ENCODE data around the gene ATRAID. TPM values are rescaled to one million over a fixed set of nuclear protein-coding genes. Genes with fewer than 3 reads are reported as not detected.
A peak's percentile ranks its signal among the peaks of the same experiment; 100 is the strongest.

ATRAID gene
- total RNA-seq, 1 donor from 2014 or later = 112 TPM

- H3K36me3 Mint-ChIP-seq = peaks cover 29% of the 10 kb centered on the region
- H3K4me3 Mint-ChIP-seq = no peak overlapping the region
- no peaks in the 10 kb centered on the region for H3K27me3 Mint-ChIP-seq (ENCODE audit: low read depth)
- peaks cover 15% of the 10 kb centered on the region for H3K4me1 Mint-ChIP-seq
- TF ChIP-seq CTCF (IDR thresholded peaks at IDR 0.05; ENCODE audit: unreplicated experiment) = no peak
- DNase-seq (ENCODE audit: low spot score in 2 of 2, unreplicated experiment in 2 of 2) = no peak
- no peaks in the 10 kb centered on the region for H3K9me3 Mint-ChIP-seq
- no peak overlapping the region for H3K27ac Mint-ChIP-seq
Measured at GRCh38 chr2:27206346-27206745, 5.5 kb upstream of the ATRAID start.

GRCh38 chr2:27208486-27209050 lies 3.3 kb upstream of the ATRAID start:
- H3K27me3 Mint-ChIP-seq (ENCODE audit: low read depth) = no peaks in the 10 kb centered on the region
- H3K36me3 Mint-ChIP-seq = peaks cover 20% of the 10 kb centered on the region
- peaks cover 27% of the 10 kb centered on the region for H3K4me1 Mint-ChIP-seq
- H3K27ac Mint-ChIP-seq = no peak overlapping the region
- no peaks in the 10 kb centered on the region for H3K9me3 Mint-ChIP-seq
- TF ChIP-seq CTCF (IDR thresholded peaks at IDR 0.05; ENCODE audit: unreplicated experiment) = no peak
- no peak overlapping the region for H3K4me3 Mint-ChIP-seq
- DNase-seq (ENCODE audit: low spot score in 2 of 2, unreplicated experiment in 2 of 2) = no peak

- Mint-ChIP-seq H3K4me1 (peaks cover 29% of the 10 kb centered on the region), H3K27ac (peak overlapping the region; percentile 86), H3K9me3 (no peaks in the 10 kb centered on the region), H3K27me3 (ENCODE audit: low read depth) (no peaks in the 10 kb centered on the region), H3K36me3 (peaks cover 14% of the 10 kb centered on the region), H3K4me3 (peak overlapping the region; percentile 57)
- TF ChIP-seq CTCF (IDR thresholded peaks at IDR 0.05; ENCODE audit: unreplicated experiment) = no peak
- no peak for DNase-seq (ENCODE audit: low spot score in 2 of 2, unreplicated experiment in 2 of 2)
Measured at GRCh38 chr2:27209621-27210401, 2.0 kb upstream of the ATRAID start.

GRCh38 chr2:27211241-27211942 lies 449 bp upstream of the ATRAID start:
- peak in 1 of 2 experiments; percentile 65 for DNase-seq (ENCODE audit: low spot score in 2 of 2, unreplicated experiment in 2 of 2)

More at GRCh38 chr2:27211241-27211942, 449 bp upstream of the ATRAID start:
- Mint-ChIP-seq H3K4me3 (peak overlapping the region; percentile 99), H3K27ac (peak overlapping the region; percentile 96), H3K36me3 (peaks cover 6% of the 10 kb centered on the region), H3K27me3 (ENCODE audit: low read depth) (no peaks in the 10 kb centered on the region), H3K9me3 (no peaks in the 10 kb centered on the region), H3K4me1 (peaks cover 30% of the 10 kb centered on the region)
- no peak for TF ChIP-seq CTCF (IDR thresholded peaks at IDR 0.05; ENCODE audit: unreplicated experiment)
